HG03439 (cell line): ENCODE measurements around the gene PRKCE.

Source experiments
- ATAC-seq: cut with Tn5 transposase; IDR thresholded peaks from one replicate; pipeline ENCODE4 v1.9.1; 2021; ENCODE audit warnings: mild to moderate bottlenecking, moderate library complexity; ENCODE audit not compliant: unreplicated experiment

Gene PRKCE

DNA sequence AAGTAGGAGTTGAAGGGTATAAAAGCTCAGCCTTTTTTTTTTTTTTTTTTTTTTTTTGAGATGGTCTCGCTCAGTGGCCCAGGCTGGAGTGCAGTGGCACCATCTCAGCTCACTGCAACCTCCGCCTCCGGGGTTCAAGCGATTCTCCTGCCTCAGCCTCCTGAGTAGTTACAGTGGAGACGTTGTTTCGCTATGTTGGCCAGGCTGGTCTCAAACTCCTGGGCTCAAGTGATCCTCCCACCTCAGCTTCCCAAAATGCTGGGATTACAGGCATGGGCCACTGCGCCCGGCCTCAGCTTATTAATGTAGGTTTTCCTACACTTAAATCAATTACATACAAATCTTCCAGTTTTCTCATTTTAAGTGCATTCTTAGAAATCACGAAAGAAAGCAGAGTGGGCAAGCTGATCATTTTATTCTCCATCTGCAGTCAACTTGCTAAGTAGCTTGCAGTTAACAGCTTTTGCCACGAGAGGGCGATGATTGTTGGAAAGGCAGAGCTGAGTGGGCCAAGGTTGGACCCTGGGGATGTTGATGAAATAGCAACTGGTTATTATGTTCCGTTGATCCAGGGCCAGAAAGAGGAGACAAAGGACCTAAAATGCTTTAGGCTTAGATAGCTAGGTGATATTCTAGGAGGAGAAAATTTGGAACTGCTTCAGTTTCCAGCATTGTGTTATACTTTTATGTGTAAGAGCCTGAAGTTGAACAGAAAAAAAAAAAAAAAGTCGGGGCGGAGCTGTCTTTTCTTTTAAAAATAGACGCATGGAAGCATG, 411.4 kb downstream of the PRKCE start:
- no peak for ATAC-seq

- ATAC-seq: no peak
Measured at GRCh38 chr2:46064396-46064795, 412.9 kb downstream of the PRKCE start.

DNA sequence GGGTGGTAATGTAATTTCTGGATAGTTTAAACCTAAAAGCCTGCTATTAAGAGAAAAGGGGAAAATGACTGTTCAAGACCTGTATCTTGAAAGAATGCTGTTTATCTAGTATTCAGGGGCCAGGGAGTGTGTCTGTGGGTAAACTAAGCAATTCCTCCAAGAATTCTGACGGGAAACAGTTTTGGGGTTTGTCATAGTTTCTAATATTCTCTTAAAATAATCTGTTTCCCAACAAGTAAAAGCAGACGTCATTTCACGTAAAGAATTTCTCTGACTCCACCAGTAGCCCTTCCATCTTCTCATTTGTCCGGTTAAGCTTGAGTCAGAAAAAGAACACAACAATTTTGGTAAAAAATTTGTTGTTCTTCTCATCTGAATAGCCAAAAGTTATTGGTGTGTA, 413.7 kb downstream of the PRKCE start:
- ATAC-seq: no peak

- no peak for ATAC-seq
Measured at GRCh38 chr2:46066116-46066515, 414.6 kb downstream of the PRKCE start.

DNA sequence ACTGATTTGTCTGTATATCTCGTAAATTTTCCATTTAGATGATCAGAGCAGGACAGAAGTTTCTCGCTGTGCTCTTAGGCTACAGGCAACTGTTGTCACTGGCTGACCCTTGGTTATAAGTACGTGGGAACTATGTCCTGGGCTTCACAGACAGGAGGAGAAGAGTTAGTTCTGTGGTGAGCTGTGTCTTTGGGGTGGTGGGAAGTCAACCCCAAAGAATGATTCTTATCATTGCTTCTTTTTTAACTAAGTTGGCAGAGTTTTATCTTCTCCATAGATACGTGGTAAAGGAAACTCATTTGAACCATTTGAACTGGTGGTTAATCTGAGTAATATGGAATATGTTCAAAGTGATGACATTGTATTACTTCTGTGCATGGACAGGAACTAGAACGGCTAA, 415.1 kb downstream of the PRKCE start:
- ATAC-seq: no peak

GRCh38 chr2:46067062-46067461, 415.6 kb downstream of the PRKCE start:
- ATAC-seq: no peak

GRCh38 chr2:46067501-46068305, 416.2 kb downstream of the PRKCE start:
- no peak for ATAC-seq

DNA sequence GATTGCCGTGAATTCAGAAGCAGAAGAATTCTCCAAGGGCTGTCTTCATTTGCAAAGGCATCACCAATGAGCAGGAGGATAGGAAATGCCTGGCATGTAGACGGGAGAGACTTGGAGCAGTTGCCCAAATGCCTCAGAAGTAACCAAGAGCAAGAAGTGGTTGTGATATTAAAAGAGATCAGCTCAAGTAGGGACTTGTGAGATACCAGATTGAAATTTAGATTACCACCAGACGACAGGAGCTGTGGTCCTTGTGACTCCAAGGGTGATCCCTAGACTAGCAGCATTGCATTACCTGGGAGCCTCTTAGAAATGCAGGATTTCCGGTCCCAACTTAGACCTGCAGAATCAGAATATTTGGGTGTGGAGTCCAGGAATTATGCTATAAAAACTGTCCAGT, 417.2 kb downstream of the PRKCE start:
- ATAC-seq: no peak

DNA sequence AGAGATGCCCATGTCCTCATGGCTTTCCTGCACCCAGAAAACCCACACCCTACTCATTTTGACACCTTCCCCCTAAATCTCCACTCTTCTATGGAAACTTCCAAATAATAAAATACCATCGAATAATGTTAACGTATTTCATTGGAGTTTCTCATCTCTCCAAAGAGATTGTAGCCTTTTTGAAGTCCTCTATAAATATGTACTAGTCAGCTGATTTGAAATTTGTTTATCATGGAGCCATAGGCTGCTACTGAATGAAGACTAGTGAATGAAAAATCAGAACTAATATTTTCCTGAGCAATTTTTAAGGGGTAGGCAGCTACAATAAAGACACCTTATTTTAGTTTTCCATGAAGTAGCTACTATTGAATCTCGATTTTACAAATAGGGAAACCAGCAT, 419.6 kb downstream of the PRKCE start:
- no peak for ATAC-seq

DNA sequence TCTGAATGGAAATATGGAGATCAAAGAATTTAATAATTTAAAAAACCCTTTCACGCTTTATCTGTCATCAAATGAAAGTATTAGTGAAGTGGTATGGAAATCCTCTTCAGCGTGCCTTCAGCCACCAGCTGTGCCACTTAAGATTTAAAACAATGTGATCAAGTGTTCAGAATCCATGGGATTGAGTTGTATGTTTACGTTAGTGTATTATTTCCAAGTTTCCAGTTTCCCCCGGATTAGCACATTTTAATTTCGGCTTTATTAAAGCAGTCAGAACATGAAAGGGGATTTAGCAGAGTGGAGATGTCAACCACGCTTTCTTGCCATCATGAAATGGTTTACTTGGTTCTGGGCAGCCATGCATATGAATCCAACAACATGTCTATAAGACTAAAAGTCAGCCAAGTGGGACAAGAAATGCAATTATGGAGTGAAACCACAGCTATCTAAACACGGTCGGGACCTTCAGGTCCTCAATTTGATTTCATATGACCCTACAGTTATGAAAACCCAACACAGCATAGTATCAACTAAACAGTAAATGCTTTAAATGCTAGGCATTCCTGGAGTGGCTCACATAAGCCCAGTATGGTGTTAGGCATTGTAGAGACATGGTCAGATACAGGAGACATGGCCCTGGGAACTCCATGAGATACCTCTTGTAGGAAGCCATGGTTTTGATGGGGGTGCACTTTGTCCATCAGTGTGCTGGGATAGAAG, 420.8 kb downstream of the PRKCE start:
- no peak for ATAC-seq

DNA sequence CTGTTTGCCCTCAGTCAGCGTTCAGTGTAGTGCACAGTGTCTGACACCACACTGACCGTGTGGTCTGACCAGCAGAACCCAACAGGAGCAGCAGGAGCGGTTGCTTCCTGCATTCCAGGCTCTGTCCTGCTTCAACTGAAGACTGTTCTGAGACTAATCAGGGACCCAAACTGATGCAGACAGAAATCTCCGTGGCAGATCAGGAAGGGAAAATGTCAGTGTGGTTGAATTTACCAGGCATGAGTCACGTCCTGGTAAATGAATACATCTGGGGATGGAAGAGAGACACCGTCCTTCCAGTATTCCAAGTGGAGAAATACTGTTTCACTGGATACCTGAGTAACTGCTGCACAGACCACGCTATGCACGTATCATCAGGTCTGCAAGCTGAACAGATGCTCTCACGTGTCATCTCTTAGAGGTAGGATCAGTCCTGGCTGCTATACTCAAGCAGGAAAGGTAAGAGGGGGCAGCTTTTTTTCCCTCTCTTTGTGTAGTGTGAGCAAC, 422.1 kb downstream of the PRKCE start:
- ATAC-seq: no peak

GRCh38 chr2:46074501-46074900, 423.0 kb downstream of the PRKCE start:
- no peak for ATAC-seq

DNA sequence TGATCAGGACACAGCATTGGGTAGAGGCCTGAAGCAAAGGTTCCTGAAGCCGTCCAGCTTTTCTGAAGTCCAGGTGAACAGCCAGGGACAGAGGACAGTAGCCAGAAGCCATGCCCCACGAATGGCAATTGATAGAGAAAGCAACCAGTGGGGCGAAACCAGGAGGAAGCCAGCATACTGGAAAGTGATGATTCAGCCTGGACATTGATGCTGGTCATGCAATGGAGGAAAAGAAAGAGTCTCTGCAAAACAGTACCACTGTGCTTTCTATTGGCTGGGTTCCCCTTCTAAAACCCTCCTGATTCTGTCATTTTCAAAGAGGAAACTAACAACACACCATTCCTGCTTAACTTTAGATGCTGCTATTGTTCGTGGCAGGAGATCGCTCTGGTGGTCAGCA, 424.4 kb downstream of the PRKCE start:
- ATAC-seq: no peak

GRCh38 chr2:46076251-46076650, 424.8 kb downstream of the PRKCE start:
- ATAC-seq: no peak

DNA sequence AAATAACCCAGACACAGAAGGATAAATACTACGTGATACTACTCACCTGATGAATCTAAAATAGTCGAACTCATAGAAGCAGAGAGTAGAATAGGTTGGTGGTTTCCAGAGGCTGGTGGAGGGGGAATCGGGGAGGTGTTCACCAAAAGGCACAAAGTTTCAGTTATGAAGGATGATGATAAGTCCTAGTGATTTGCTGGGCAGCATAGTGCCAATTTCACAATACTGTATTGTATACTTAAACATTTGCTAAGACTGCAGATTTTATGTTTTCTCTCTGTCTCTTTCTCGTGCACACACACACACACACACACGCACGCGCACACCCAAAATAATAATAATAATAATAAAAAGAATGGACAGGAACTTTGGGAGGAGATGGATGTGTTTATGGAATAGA, 425.4 kb downstream of the PRKCE start:
- no peak for ATAC-seq

DNA sequence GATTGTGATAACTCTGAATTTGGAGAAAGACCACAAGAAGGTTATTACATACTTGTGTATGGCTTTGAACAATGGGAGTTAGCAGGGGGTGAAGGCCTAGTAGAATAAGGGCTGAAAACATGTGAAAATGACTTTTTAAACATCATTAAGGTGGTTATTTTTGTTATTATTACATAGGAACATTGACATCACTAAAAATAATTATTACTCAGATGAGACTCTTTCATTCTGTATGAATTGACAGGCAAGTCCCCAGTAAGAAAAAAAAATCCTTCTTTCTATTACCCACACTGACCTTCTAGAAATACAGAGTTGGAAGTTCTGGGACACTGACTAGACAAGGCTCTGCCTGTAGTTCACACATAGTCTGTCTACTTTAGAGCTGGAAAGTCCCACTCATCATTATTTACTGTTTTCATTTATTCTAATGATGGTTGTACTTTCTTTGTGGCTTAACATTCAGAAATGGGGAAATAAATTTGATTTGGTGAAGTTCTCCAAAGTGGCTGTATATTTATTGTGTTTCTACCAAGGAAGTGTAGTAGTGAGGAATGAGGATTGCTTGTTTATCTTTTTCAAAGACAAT, 426.1 kb downstream of the PRKCE start:
- ATAC-seq: no peak

DNA sequence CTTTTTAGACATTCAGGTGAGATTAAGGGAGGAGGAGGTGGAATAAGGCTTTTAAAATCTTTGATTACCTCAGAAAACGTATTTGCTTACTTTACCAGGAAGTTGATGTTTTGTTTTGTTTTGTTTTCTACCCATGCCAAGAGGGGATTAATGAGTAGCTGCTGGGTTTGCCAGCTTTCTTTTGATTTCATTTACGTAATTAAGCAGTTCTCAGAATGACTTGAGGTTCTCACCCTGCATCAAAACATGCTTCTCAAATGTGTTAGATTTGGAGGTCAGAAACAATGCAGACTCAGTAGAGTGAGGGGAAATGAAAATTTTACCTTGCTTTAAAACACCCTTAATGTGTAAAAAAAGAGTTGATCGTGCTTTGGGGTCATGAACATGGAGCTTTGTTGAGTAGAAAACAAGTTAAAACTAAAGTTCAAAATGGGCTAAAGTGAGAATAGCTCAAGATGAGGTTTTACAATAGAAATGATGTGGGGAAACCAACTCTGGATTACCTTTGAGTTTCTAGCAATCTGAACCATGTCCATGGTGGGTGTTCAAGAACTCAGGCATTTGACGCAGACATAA, 428.6 kb downstream of the PRKCE start:
- ATAC-seq: no peak

DNA sequence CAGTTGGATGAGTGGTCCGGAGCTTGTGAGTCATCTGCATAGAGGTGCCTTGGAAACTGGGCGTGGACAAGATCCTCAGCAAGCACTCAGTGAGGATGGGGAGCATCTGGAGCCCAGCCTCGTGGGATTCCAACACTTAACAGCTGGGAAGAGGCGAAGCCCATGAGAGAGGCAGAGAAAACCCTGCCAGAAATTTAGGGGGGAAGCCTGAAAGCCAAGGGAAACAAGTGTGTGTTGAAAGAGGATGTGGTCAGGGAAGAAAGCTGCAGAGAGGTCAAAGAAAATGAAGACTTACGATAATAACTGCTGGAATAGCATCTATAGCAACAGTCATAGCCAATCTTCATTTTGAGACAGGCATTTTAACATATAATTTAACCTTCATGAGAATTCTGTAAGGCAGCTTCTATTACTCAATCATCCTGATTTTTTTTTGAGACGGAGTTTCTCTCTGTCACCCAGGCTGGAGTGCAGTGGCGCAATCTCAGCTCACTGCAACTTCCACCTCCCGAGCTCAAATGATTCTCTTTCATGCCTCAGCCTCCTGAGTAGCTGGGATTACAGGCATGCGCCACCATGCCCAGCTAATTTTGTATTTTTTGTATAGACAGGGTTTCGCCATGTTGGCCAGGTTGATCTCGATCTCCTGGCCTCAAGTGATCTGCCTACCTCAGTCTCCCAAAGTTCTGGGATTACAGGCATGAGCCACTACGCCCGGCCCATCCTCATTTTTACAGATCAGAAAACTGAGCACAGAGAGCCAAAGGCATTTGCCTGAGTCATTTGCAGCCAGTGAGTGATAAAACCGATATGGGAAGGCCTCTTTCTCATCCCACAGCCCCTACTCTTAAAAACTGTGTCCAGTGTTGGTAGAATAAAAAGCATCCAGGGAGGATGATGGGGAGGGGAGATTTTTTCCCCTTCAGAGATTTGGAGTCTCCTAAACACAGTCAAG, 431.3 kb downstream of the PRKCE start:
- ATAC-seq: no peak

GRCh38 chr2:46086578-46087070, 435.1 kb downstream of the PRKCE start:
- ATAC-seq: no peak
